NCI-H2081 treated with DMSO at 0.1 percent for 48 hours (cell line): Measurements from ENCODE around the gene GLIS2.
"Not testable (repeated sequence)": the region's sequence is repeated elsewhere in the genome, so short reads cannot be mapped to it uniquely, and the experiment has no call there.

Source experiments
- DNase-seq: peaks from one replicate; lab custom pipeline; 2025; lab: John Stamatoyannopoulos, UW

Gene GLIS2

GRCh38 chr16:4336701-4337539 is 21.1 kb downstream of the GLIS2 start:
- DNase-seq: no peak

- DNase-seq: no peak
These were observed 21.7 kb downstream of the GLIS2 start for GRCh38 chr16:4337540-4338088.

- DNase-seq: no peak
These were observed 22.3 kb downstream of the GLIS2 start for GRCh38 chr16:4338125-4338582.

GRCh38 chr16:4338712-4339299 is 22.9 kb downstream of the GLIS2 start:
- no peak for DNase-seq

GRCh38 chr16:4339455-4339854 is 23.6 kb downstream of the GLIS2 start:
- no peak for DNase-seq

- DNase-seq: peak; percentile 7
These were observed 24.0 kb downstream of the GLIS2 start for GRCh38 chr16:4339909-4340308.

GRCh38 chr16:4340443-4340842 is 24.6 kb downstream of the GLIS2 start:
- no peak for DNase-seq

GRCh38 chr16:4341250-4341649 is 25.4 kb downstream of the GLIS2 start:
- no peak for DNase-seq

GRCh38 chr16:4342866-4343744 is 27.2 kb downstream of the GLIS2 start:
- no peak for DNase-seq

GRCh38 chr16:4344300-4344982 is 28.6 kb downstream of the GLIS2 start:
- not testable (repeated sequence) for DNase-seq

GRCh38 chr16:4344983-4345835 is 29.3 kb downstream of the GLIS2 start:
- DNase-seq: peak; percentile 17

- no peak for DNase-seq
These were observed 30.2 kb downstream of the GLIS2 start for GRCh38 chr16:4345836-4346781.

GRCh38 chr16:4347010-4347409 is 31.1 kb downstream of the GLIS2 start:
- no peak for DNase-seq

- no peak for DNase-seq
These were observed 32.1 kb downstream of the GLIS2 start for GRCh38 chr16:4347765-4348509.

GRCh38 chr16:4349332-4349731 is 33.5 kb downstream of the GLIS2 start:
- DNase-seq: no peak

GRCh38 chr16:4350365-4350786 is 34.5 kb downstream of the GLIS2 start:
- no peak for DNase-seq

GRCh38 chr16:4350787-4351659 is 35.2 kb downstream of the GLIS2 start, which contains the start of gene PAM16:
Gene PAM16 (minus strand): TSS chr16:4351321. CDS start chr16:4351234, 87 bp downstream.
- peak; percentile 69 for DNase-seq

GRCh38 chr16:4351880-4352279 is 36.0 kb downstream of the GLIS2 start:
- no peak for DNase-seq
